ENCODE measurements around the gene RNF223.
A peak's percentile ranks its signal among the peaks of the same experiment; 100 is the strongest.

The RNF223 gene

DNA sequence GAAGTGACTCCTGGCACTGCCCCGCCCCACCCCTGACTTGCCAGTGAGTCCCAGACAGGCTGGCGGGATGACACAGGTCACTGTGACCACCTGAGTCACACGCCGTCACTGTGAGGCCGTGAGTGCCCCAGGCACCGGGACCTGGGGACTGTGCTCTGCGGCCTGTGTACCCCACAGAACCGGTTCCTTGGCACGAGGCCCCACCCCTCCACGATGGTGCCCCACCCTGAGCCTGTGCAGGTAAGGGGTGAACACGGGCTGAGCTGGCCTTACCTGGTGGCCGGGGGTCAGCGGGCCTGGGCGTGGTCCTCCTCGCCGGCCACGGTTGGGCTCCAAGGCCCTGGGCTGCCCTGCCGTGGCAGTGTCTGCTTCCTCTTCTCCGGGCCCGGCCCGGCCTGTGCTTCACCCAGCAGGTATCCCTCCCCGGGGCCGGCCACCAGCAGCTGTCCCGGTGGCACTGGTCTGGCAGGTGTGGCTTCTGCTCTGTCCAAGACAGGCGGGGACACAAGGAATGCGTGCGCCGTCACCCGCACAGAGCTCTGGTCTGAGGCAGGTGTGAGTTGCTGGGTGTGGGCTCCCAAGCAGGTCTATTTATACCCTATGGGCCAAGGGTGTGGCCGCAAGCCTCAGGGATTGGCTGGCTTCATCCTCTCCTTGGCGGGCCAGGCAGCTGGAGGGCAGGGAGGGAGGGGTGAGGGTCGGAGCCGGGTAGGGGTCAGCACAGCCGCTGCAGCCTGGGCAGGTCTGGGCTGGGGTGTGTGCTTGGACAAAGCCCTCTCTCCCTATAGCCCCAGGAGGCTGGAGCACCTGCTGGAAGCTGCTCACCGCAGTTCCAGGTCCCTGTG lies at the start of gene RNF223:
Gene RNF223, minus strand, starts transcription at position 564 of the 845 bp plus-strand sequence. CDS start 1,740 bp downstream, outside the sequence.
- no peak for DNase-seq (ENCODE audit: low read depth, low spot score)
- H3K27me3 ChIP-seq (ENCODE audit: control insufficient read depth, insufficient read depth, low read length) = peaks cover 3% of the 10 kb centered on the region; the same call in 1 of the 2 replicates
- H3K4me3 ChIP-seq (ENCODE audit: low read length) = no peak within 1 kb of the TSS
- H3K27ac ChIP-seq (ENCODE audit: low read length) = no peak within 1 kb of the TSS
- no peaks in the 10 kb centered on the region for H3K9me3 ChIP-seq (ENCODE audit: control insufficient read depth, insufficient read depth, low read length)
- H3K36me3 ChIP-seq (ENCODE audit: control insufficient read depth, insufficient read depth, low read length) = no peaks in the 10 kb centered on the region
- peaks cover 3% of the 10 kb centered on the region; the same call in 1 of the 2 replicates for H3K4me1 ChIP-seq (ENCODE audit: control insufficient read depth, insufficient read depth, low read length)
- WGBS (ENCODE audit: insufficient coverage, insufficient read length) = no CpG with 5 or more reads among the region's 35 CpGs

DNA sequence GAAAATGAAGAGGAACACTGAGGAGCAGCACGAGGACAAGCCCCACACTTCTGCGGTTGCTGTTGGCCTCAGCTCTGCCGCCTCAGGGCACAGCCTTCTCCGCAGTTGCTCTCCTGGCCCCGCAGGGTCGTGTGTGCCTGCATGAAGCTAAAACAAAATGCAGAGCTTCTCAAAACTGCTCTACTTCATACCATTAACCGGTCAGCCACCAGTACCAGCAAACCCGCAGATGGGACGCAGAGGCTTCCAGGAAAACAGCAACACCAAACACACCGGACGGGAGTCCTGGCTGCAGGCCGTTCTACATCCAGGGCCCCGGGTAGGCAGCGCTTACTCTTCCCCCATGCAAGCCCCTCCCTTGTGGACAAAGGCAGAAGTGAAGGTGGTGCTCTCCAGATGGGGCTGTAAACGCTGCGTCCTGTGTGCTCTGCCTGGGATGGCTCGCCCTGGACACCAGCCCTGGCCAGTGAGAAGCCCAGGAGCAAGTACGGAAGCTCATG lies 48.9 kb upstream of the RNF223 start:
- no peaks in the 10 kb centered on the region for H3K27me3 ChIP-seq (ENCODE audit: control insufficient read depth, insufficient read depth, low read length)
- no peaks in the 10 kb centered on the region; the same call in 1 of the 2 replicates for H3K4me1 ChIP-seq (ENCODE audit: control insufficient read depth, insufficient read depth, low read length)
- H3K9me3 ChIP-seq (ENCODE audit: control insufficient read depth, insufficient read depth, low read length) = no peaks in the 10 kb centered on the region
- no peak for DNase-seq (ENCODE audit: low read depth, low spot score)
- WGBS (ENCODE audit: insufficient coverage, insufficient read length) = no CpG with 5 or more reads among the region's 18 CpGs
- no peak overlapping the region for H3K4me3 ChIP-seq (ENCODE audit: low read length)
- no peaks in the 10 kb centered on the region for H3K36me3 ChIP-seq (ENCODE audit: control insufficient read depth, insufficient read depth, low read length)
- H3K27ac ChIP-seq (ENCODE audit: low read length) = no peak overlapping the region

DNA sequence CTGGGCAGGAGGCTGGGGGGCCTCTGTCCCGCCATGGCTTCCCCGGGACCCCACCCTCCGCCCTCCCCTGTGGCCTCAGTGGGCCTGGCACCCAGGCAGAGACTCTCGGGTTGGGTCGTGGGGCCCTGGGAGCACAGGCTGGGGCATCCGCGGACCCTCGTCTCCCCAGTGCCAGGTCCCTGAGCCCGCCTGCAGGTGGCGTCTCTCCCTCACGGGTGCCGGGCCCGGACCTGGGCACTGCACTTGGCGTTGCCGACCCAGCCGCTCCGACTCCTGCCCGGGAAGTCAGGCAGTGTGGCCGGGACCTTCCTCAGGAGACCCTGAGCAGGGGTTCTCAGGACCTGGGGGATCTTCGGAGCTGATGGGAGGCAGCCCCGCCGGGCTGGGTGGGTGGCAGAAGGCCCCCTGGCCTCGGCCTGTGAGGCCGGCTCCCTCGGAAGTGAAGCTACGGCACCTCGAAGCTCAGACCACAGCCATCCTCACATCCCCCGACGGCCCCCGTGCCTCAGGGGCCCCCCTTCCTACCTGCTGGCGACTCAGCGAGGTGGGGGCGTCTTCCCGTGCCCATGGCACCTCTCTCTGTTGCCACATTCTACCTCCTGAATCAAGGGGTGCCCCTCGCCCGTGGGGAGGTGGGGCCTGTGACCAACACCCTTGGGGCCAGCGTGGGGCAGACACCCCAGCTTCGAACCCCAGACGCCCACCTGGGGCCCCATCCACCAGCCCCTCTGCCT lies 48.1 kb upstream of the RNF223 start:
- WGBS (ENCODE audit: insufficient coverage, insufficient read length) = no CpG with 5 or more reads among the region's 39 CpGs
- Histone ChIP-seq H3K27ac (ENCODE audit: low read length) (no peak overlapping the region), H3K4me3 (ENCODE audit: low read length) (no peak overlapping the region), H3K9me3 (ENCODE audit: control insufficient read depth, insufficient read depth, low read length) (no peaks in the 10 kb centered on the region), H3K4me1 (ENCODE audit: control insufficient read depth, insufficient read depth, low read length) (no peaks in the 10 kb centered on the region; the same call in 1 of the 2 replicates), H3K36me3 (ENCODE audit: control insufficient read depth, insufficient read depth, low read length) (no peaks in the 10 kb centered on the region), H3K27me3 (ENCODE audit: control insufficient read depth, insufficient read depth, low read length) (no peaks in the 10 kb centered on the region)
- peak; percentile 52 for DNase-seq (ENCODE audit: low read depth, low spot score)

DNA sequence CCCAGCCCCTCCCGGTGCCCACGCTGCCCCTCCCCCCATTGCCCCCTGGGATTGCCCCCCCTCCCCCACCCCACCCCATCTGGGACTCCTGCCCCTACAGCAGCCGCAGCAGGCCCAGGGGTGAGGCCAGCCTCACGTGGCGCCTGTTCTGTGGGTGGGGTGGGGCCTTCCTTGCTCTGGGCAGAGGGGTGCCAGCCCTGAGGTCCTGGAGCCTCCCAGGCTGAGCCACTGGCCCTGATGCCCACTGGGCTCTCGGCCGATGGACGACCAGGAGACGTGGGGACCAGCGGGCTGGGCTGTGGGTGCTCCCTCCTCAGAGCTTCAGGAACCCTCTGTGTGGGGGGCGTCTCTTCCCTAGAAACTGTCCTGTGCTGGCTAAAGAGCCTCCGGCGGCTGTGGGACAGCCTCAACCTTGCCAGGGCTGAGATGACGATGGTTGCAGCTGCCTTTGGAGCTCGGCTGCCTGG lies 47.5 kb upstream of the RNF223 start:
- Histone ChIP-seq H3K36me3 (ENCODE audit: control insufficient read depth, insufficient read depth, low read length) (no peaks in the 10 kb centered on the region), H3K27me3 (ENCODE audit: control insufficient read depth, insufficient read depth, low read length) (no peaks in the 10 kb centered on the region), H3K9me3 (ENCODE audit: control insufficient read depth, insufficient read depth, low read length) (no peaks in the 10 kb centered on the region), H3K27ac (ENCODE audit: low read length) (no peak overlapping the region), H3K4me1 (ENCODE audit: control insufficient read depth, insufficient read depth, low read length) (no peaks in the 10 kb centered on the region; the same call in 1 of the 2 replicates), H3K4me3 (ENCODE audit: low read length) (no peak overlapping the region)
- no peak for DNase-seq (ENCODE audit: low read depth, low spot score)
- no CpG with 5 or more reads among the region's 15 CpGs for WGBS (ENCODE audit: insufficient coverage, insufficient read length)

DNA sequence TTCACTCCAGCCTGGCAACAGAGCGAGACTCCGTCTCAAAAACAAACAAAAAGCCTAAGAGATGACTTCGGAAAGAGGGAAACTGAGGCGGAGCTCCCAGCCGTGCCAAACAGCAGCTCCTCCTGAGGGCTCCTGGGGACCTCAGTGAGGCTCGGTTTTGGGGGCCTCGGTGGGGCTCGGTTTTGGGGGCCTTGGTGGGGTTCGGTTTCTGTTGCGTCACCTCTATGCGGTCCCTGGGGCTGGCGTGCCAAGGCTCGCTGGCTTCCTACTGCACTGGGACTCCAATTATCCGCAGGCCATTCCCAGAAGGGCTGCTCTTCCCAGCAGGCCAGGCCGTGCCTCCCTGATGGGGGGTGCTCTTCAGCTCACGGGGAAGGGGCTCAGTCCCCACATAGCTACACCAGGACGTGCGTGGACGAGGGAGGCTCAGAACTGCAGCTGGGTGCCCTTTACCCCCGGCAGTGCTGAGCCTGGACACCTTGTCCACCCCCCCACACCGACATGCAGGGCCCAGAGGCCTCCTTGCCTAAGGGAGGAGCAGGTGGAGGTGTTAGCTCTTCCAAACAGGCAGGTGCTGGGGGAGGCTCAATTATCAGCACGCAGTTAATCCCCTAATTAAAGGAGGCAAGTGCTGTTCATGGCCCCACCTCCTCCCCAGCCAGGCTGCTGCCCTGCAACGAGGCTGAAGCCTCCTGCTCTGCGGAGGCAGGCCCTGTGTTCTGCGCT lies 46.9 kb upstream of the RNF223 start:
- no peaks in the 10 kb centered on the region for H3K9me3 ChIP-seq (ENCODE audit: control insufficient read depth, insufficient read depth, low read length)
- WGBS (ENCODE audit: insufficient coverage, insufficient read length) = no CpG with 5 or more reads among the region's 25 CpGs
- H3K4me3 ChIP-seq (ENCODE audit: low read length) = no peak overlapping the region
- no peaks in the 10 kb centered on the region for H3K27me3 ChIP-seq (ENCODE audit: control insufficient read depth, insufficient read depth, low read length)
- no peaks in the 10 kb centered on the region for H3K36me3 ChIP-seq (ENCODE audit: control insufficient read depth, insufficient read depth, low read length)
- H3K27ac ChIP-seq (ENCODE audit: low read length) = no peak overlapping the region
- DNase-seq (ENCODE audit: low read depth, low spot score) = no peak
- no peaks in the 10 kb centered on the region; the same call in 1 of the 2 replicates for H3K4me1 ChIP-seq (ENCODE audit: control insufficient read depth, insufficient read depth, low read length)

DNA sequence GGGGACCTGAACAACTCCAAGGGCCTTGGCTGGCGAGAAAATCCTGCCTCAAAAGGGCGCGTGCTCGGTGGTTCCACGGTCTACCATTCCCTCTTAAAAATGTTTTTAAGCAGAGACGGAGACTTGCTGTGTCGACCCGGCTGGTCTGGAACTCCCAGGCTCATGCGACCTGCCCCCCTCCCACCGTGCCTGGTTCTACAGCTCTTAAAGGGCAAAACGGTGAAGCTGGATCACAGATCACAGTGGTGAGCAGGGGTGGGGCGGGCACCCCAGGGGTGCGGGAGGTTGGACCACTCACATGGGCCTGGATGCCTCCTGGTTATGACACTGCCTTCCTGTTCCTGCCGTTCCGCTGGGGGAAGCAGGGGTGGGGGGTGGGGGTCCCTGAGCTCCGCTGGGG lies 46.0 kb upstream of the RNF223 start:
- WGBS (ENCODE audit: insufficient coverage, insufficient read length) = no CpG with 5 or more reads among the region's 16 CpGs

DNA sequence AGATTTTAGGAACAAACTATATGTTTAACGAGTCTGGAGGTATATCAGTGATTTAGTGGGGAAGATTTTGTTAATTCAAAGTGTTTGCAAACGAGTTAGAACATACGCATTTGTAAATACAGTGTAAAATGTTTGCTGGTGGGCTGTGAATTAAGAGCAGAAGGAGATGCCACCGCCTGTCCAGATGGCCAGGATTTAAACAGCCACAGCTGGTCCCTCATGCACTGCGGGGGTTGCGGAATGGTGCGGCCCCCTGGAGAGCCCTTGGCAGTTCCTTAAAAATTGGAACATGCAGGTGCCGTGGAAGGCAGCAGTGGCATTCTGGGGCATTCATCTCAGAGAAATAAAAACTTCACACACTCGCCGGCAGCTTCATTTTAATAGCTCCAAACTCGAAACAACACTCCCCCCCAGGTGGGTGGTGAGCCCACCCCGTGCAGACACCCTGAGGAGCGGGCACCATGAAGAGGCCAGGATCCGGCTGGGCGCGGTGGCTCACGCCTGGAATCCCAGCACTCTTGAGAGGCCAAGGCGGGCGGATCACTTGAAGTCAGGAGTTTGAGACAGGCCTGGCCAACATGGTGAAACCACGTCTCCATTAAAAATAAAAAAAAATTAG lies 45.3 kb upstream of the RNF223 start:
- no peaks in the 10 kb centered on the region for H3K9me3 ChIP-seq (ENCODE audit: control insufficient read depth, insufficient read depth, low read length)
- H3K4me3 ChIP-seq (ENCODE audit: low read length) = no peak overlapping the region
- H3K27ac ChIP-seq (ENCODE audit: low read length) = no peak overlapping the region
- DNase-seq (ENCODE audit: low read depth, low spot score) = no peak
- peaks cover under 1% of the 10 kb centered on the region for H3K4me1 ChIP-seq (ENCODE audit: control insufficient read depth, insufficient read depth, low read length)
- no peaks in the 10 kb centered on the region for H3K27me3 ChIP-seq (ENCODE audit: control insufficient read depth, insufficient read depth, low read length)
- H3K36me3 ChIP-seq (ENCODE audit: control insufficient read depth, insufficient read depth, low read length) = no peaks in the 10 kb centered on the region
- WGBS (ENCODE audit: insufficient coverage, insufficient read length) = 100% methylated on average over 3 of the region's 20 CpGs

More for the DNA sequence above, 46.0 kb upstream of the RNF223 start:
- Histone ChIP-seq H3K4me3 (ENCODE audit: low read length) (no peak overlapping the region), H3K9me3 (ENCODE audit: control insufficient read depth, insufficient read depth, low read length) (no peaks in the 10 kb centered on the region), H3K27ac (ENCODE audit: low read length) (no peak overlapping the region), H3K36me3 (ENCODE audit: control insufficient read depth, insufficient read depth, low read length) (no peaks in the 10 kb centered on the region), H3K27me3 (ENCODE audit: control insufficient read depth, insufficient read depth, low read length) (no peaks in the 10 kb centered on the region), H3K4me1 (ENCODE audit: control insufficient read depth, insufficient read depth, low read length) (no peaks in the 10 kb centered on the region; the same call in 1 of the 2 replicates)
- no peak for DNase-seq (ENCODE audit: low read depth, low spot score)

DNA sequence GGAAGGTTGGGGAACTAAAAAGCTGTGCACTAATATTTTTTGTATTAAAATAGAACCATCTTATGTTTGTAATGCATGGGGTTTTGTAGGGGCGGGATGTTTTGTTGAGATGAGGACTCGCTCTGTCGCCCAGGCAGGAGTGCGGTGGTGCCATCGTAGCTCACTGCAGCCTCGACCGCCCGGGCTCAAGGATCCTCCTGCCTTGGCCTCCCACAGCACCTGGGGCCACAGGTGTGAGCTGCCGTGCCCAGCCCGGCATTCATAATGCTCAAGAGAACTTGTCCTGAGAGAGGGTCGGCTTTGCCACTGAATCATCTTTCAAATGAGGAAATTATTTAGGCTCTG lies 44.7 kb upstream of the RNF223 start:
- no peak overlapping the region for H3K4me3 ChIP-seq (ENCODE audit: low read length)
- H3K27me3 ChIP-seq (ENCODE audit: control insufficient read depth, insufficient read depth, low read length) = no peaks in the 10 kb centered on the region
- no CpG with 5 or more reads among the region's 11 CpGs for WGBS (ENCODE audit: insufficient coverage, insufficient read length)
- H3K4me1 ChIP-seq (ENCODE audit: control insufficient read depth, insufficient read depth, low read length) = peaks cover 2% of the 10 kb centered on the region; the same call in 1 of the 2 replicates
- no peaks in the 10 kb centered on the region for H3K9me3 ChIP-seq (ENCODE audit: control insufficient read depth, insufficient read depth, low read length)
- DNase-seq (ENCODE audit: low read depth, low spot score) = no peak
- H3K36me3 ChIP-seq (ENCODE audit: control insufficient read depth, insufficient read depth, low read length) = no peaks in the 10 kb centered on the region
- no peak overlapping the region for H3K27ac ChIP-seq (ENCODE audit: low read length)

DNA sequence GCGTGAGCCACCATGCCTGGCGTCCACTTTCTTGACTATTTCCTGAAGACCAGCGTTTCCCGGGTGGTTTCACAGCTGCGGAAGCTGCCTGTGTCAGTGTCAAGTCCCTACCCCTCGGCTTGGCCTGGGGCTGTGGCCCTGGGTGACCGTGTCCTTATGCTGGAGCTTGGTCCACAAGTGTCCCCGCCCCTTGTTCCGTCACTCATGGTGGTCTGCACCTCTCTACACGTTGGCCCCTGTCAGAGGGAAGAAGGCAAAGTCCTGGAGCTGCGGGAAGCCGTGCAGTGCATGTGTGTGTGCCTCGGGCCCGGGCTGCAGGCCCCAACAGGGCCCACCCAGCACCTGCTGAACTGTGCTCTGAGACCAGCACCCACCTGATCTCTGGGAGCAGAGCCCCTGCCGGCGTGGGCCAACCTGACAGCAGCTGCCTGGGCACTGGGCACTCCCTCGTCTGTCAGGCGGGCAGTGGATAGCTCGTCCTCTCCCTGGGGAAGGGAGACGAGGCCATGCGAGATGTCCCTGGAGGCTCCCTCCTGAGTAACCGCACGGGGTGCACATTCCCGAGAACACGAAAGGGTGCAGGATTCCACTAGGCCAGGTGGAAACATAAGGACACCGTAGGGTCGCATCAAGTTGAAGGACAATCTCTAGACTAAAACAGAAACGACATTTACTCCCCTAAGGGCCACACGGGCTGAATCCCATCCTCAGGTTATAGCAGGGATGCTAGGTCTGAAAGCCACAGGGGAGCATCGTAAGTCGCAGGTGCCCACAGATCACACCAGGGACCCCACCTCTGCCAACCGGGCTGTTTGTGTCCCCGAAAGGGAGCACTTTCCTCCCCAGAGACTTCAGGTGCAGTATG lies 44.1 kb upstream of the RNF223 start:
- no peak for DNase-seq (ENCODE audit: low read depth, low spot score)
- WGBS (ENCODE audit: insufficient coverage, insufficient read length) = no CpG with 5 or more reads among the region's 33 CpGs
- no peaks in the 10 kb centered on the region for H3K36me3 ChIP-seq (ENCODE audit: control insufficient read depth, insufficient read depth, low read length)
- H3K27ac ChIP-seq (ENCODE audit: low read length) = no peak overlapping the region
- no peaks in the 10 kb centered on the region for H3K9me3 ChIP-seq (ENCODE audit: control insufficient read depth, insufficient read depth, low read length)
- H3K4me3 ChIP-seq (ENCODE audit: low read length) = no peak overlapping the region
- H3K4me1 ChIP-seq (ENCODE audit: control insufficient read depth, insufficient read depth, low read length) = peaks cover 2% of the 10 kb centered on the region; the same call in 1 of the 2 replicates
- no peaks in the 10 kb centered on the region for H3K27me3 ChIP-seq (ENCODE audit: control insufficient read depth, insufficient read depth, low read length)
